Retinal pigment epithelial cell (primary cell): ENCODE measurements around the gene EPHA3.

Experiments
- DNase-seq: peaks from one replicate; pipeline ENCODE4 v3.0.0-alpha.2; 2010; ENCODE audit warnings: low read depth
- H3K4me3 ChIP-seq: 2 replicates; pipeline ENCODE4 v1.5.1; 2011; ENCODE audit warnings: mild to moderate bottlenecking, low read length, control low read depth, moderate library complexity
- CTCF ChIP-seq: conservative IDR thresholded peaks from 2 replicates; pipeline ENCODE4 v1.5.1; 2011; ENCODE audit warnings: low read depth, low read length, control low read depth, inconsistent platforms

Gene EPHA3

GRCh38 chr3:89139870-89140269 is 32.4 kb downstream of the EPHA3 start:
- no peak overlapping the region for H3K4me3 ChIP-seq

GRCh38 chr3:89144080-89144479 is 36.7 kb downstream of the EPHA3 start:
- H3K4me3 ChIP-seq, result no peak overlapping the region
- DNase-seq, result no peak
- no peak for TF ChIP-seq CTCF

More at GRCh38 chr3:89139870-89140269, 32.4 kb downstream of the EPHA3 start:
- DNase-seq, result no peak
- TF ChIP-seq CTCF, result no peak

DNA sequence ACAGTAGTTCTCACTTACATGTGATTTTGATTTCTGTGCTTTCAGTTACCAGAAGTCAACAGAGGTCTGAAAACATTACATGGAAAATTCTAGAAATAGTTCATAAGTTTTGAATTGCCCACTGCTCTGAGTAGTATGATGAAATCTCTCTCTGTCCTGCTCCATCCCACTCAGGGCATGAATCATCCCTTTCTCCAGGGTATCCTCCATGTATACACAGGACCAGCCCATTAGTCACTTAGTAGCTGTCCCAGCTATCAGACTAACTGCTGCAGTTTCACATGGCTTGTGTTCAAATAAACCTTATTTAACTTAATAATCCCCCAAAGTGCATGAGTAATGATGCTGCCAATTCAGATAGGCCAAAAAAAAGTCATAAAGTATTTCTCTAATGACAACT is 38.6 kb downstream of the EPHA3 start:
- H3K4me3 ChIP-seq, result no peak overlapping the region
- TF ChIP-seq CTCF, result no peak
- DNase-seq, result peak; percentile 49

- TF ChIP-seq CTCF, result no peak
- H3K4me3 ChIP-seq, result no peak overlapping the region
- DNase-seq, result no peak
These were observed 47.0 kb downstream of the EPHA3 start for GRCh38 chr3:89154416-89154815.

DNA sequence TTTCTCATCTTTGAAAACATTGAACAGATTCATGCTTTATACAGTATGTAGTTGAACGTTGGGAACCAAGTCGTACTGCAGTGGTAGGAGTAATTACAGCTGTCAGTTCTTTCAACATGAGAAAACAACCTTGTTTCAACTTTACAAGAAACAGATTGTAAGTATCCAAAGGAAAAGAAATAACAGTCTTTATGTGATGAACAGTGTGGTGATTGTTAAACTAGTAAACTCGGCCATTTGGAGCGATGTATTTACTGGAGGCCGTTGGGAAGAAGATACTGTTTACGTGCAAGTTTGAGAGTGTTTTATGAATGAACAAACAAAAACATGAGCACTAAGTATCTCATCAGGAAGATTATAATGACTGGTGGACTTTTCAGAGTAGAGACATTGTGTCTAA is 48.4 kb downstream of the EPHA3 start:
- TF ChIP-seq CTCF, result no peak
- DNase-seq, result no peak
- no peak overlapping the region for H3K4me3 ChIP-seq

DNA sequence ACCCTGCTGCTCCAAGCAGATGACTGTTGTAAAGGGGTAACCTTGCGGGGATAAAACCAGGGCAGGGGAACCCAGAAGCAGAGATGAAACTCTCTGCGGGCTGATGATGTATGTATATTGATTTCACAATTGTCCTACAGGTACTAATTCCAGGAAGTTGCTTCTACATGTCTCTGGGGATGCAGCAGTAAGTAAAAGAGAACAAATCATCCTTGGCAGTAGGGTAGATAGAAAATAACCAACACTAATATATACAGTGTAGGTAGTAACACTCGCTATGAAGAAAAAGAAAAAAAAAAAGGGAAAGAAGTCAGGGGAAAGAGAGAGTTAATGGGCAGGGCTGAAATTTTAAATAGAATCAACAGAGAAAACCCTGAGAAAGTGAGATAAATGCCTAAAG is 50.2 kb downstream of the EPHA3 start:
- H3K4me3 ChIP-seq, result no peak overlapping the region
- no peak for TF ChIP-seq CTCF
- DNase-seq, result no peak

- no peak for DNase-seq
- no peak for TF ChIP-seq CTCF
- no peak overlapping the region for H3K4me3 ChIP-seq
These were observed 52.2 kb downstream of the EPHA3 start for GRCh38 chr3:89159605-89160004.
